NCI-H2227 (cell line): ENCODE measurements around the gene KCNIP1.

Source experiments
- DNase-seq: peaks from one replicate; lab custom pipeline; 2025; ENCODE audit not compliant: unreplicated experiment; lab: John Stamatoyannopoulos, UW

The KCNIP1 gene

GRCh38 chr5:170639221-170639925 lies 135.6 kb downstream of the KCNIP1 start:
- DNase-seq, result no peak

GRCh38 chr5:170640731-170641588 lies 137.1 kb downstream of the KCNIP1 start:
- DNase-seq, result no peak

- no peak for DNase-seq
Measured at GRCh38 chr5:170641589-170642031, 137.8 kb downstream of the KCNIP1 start.

GRCh38 chr5:170642066-170642735 lies 138.4 kb downstream of the KCNIP1 start:
- no peak for DNase-seq

GRCh38 chr5:170642776-170643436 lies 139.1 kb downstream of the KCNIP1 start:
- no peak for DNase-seq

- DNase-seq, result no peak
Measured at GRCh38 chr5:170643591-170643990, 139.8 kb downstream of the KCNIP1 start.

GRCh38 chr5:170644501-170644900 lies 140.7 kb downstream of the KCNIP1 start:
- no peak for DNase-seq

- DNase-seq, result no peak
Measured at GRCh38 chr5:170648541-170648940, 144.7 kb downstream of the KCNIP1 start.

GRCh38 chr5:170650850-170651249 lies 147.0 kb downstream of the KCNIP1 start:
- no peak for DNase-seq

GRCh38 chr5:170651604-170652277 lies 147.9 kb downstream of the KCNIP1 start:
- DNase-seq, result no peak

- DNase-seq, result no peak
Measured at GRCh38 chr5:170655476-170655875, 151.7 kb downstream of the KCNIP1 start.

GRCh38 chr5:170655920-170656319 lies 152.1 kb downstream of the KCNIP1 start:
- DNase-seq, result no peak

- DNase-seq, result no peak
Measured at GRCh38 chr5:170656346-170656745, 152.5 kb downstream of the KCNIP1 start.

- no peak for DNase-seq
Measured at GRCh38 chr5:170660531-170660930, 156.7 kb downstream of the KCNIP1 start.

GRCh38 chr5:170662966-170663365 lies 159.1 kb downstream of the KCNIP1 start:
- DNase-seq, result no peak

- no peak for DNase-seq
Measured at GRCh38 chr5:170678811-170679210, 175.0 kb downstream of the KCNIP1 start.

GRCh38 chr5:170681013-170681433 lies 177.2 kb downstream of the KCNIP1 start:
- peak; percentile 9 for DNase-seq

- DNase-seq, result no peak
Measured at GRCh38 chr5:170691657-170692056, 187.8 kb downstream of the KCNIP1 start.

GRCh38 chr5:170693701-170694100 lies 189.9 kb downstream of the KCNIP1 start:
- DNase-seq, result no peak

- no peak for DNase-seq
Measured at GRCh38 chr5:170694911-170695310, 191.1 kb downstream of the KCNIP1 start.

- DNase-seq, result no peak
Measured at GRCh38 chr5:170697031-170697430, 193.2 kb downstream of the KCNIP1 start.
